Femur (tissue), 1 donor: ENCODE measurements around the gene ENKD1.

Experiments used
- DNase-seq: peaks from one replicate; pipeline ENCODE4 v3.0.0-alpha.2; 2017

Gene ENKD1

GRCh38 chr16:67648088-67648763, 18.3 kb downstream of the ENKD1 start:
- DNase-seq: no peak

- DNase-seq: no peak
Observed at GRCh38 chr16:67647681-67648080, 18.9 kb downstream of the ENKD1 start.

- no peak for DNase-seq
Observed at GRCh38 chr16:67647111-67647651, 19.4 kb downstream of the ENKD1 start.

DNA sequence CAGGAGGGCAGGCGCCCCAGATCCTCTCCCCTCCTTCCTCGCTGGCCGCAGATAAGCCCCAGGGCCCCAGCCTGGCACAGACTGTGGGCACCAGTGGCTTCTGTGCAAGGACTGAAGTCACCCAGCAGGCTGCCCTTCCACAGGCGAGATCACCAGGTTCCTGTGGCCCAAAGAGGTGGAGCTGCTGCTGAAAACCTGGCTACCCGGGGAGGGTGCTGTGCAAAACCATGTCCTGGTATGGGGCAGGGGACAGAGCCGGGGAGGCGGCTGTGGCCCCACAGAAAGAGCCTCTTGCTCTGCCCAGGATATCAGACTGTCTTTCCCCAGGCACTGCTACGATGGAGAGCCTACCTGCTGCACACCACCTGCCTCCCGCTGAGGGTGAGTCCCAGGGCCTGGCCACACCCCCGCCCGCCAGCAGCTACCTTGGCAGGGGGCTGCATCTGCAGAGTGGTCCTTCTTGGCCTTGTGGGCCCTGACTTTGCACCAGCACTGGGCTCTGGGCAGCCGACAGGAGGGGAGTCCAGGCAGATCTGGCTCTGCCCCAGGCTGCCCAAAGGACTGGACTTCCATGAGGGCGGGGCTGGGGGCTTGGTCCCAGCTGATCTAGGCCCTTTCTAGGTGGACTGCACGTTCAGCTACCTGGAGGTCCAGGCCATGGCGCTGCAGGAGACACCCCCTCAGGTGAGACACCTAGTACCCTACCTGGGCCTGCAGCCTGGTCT, 21.0 kb downstream of the ENKD1 start:
- no peak for DNase-seq

GRCh38 chr16:67644038-67644437, 22.5 kb downstream of the ENKD1 start:
- DNase-seq: no peak

DNA sequence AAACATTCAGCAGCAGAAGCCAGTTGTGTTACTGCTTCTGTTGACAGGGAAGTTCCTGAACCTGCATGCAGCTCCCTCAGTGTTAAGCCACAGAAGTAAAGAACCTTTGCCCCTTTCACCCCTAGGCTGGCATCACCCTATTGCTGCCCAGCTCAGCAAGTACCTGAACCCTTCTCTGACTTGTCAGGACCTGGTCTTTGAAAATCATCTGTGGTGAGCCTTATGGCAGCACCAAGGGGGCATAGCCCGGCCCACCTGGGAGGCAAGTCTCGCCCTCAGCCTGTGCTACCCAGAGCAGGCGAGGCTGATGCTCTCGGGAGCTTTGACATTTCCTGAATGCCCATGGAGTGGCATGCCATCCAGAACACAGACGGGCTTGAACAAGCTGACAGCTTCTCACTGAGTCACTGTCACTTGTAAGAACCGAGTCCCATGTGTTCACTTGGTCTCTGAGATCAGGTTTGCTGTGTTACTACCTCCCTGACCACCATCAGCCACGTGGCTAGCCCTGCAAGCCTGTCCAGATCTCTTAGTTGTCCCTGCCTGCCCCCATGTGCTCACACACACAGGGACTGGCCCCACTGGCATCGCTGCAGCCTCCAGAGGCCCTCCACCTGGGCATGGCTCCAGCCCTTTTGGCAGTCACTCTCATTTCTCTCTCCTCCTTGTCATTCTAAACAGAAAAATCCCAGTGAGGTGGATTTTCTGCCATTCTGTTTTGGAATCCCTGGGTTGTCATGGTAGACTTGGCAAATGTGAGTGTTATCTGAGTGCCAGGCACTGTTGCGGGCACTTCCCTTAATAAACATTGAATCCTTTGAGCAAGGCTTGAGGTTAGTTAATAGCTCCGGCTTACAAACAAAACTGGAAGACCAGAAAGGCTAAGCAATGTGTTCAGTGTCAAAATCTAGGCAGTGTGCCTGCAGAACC, 24.5 kb downstream of the ENKD1 start:
- no peak for DNase-seq

GRCh38 chr16:67637625-67638024, 28.9 kb downstream of the ENKD1 start:
- no peak for DNase-seq

DNA sequence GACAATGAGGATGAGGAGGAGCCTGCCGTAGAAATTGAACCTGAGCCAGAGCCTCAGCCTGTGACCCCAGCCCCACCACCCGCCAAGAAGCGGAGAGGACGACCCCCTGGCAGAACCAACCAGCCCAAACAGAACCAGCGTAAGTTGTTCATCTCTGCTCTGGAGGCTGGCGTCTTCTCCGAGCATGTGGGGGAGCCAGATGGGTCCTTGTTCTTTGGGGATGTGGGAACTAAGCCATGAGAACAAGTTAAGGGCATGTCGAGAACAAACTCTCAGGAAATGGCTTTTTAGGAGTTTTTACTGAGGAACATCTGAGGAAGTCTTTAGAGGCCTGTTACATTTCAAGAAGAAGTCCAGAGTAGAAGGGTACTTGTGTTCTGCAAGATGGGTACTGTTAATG, 29.8 kb downstream of the ENKD1 start:
- DNase-seq: no peak

DNA sequence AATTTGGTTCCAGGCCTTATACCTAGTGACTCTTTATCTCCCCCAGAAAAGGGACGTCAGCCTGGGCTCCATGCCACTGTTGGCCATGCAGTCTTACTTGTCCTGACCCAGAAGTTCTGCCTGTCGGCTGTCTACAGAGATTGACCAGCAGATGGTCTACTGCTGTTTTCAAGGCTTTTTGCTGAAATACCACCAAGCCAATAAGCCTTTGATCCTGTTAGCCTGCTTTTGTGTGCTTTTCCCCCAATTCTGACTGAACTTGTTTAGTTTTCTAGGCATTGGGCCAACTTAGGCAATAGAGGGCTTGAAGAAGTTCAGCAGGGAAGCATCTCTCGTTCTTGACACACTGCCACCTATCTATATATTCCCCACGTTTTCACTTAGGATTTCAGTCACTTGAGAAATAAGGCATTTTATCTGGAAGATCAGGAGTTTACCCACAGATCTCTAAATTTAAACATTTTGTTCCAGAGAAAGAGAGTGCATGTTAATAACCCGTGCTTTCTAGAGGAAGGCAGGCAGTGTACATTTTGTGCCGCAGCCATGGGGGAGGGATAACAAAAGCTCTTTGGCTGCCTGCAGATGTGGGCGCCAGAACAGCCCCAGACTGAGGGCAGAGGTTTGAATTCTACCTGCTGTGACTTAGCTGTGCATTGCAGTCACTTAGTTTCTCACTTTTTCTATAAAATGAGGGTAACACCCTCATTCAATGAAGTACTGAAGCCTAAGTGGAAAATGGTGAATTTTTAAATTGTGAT, 34.0 kb downstream of the ENKD1 start:
- DNase-seq: no peak

DNA sequence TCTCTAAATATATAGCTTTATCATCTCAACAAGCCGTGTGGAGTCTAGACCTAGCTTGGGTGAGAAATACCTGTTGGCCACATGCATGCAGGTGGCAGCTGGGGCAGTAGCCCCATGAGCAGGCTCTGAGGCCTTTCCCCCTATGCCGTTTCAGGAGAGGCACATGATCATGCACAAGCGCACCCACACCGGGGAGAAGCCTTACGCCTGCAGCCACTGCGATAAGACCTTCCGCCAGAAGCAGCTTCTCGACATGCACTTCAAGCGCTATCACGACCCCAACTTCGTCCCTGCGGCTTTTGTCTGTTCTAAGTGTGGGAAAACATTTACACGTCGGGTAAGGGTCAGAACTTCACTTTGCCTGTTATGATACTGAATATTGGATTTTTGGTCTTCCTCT, 38.3 kb downstream of the ENKD1 start:
- no peak for DNase-seq

DNA sequence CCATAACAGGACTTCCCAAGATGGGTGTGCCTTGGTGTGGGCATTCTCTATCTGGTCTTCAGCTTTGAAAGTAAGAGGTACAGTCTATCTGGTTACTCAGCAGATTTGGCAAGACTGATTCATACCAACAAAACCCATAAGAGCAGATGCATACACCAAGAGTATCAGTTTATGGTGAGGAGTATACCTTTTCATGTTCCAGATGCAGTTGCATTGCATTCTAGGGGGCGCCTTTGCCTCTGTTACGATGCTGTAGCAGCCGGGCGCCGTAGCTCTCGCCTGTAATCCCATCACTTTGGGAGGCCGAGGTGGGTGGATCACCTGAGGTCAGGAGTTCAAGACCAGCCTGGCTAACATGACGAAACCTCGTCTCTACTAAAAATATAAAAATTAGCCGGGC, 52.7 kb downstream of the ENKD1 start:
- no peak for DNase-seq
